HEK293 (cell line): ENCODE data around the gene ZSCAN18.

ENCODE experiments used
- CTCF ChIA-PET: fragments of 350-600 bp; formaldehyde crosslinking; extraction: SDS; loops from one replicate; lab custom pipeline; 2021; ENCODE audit warnings: antibody characterized with exemption; lab: Yijun Ruan, JAX
- POLR2A ChIA-PET: fragments of 300-600 bp; formaldehyde crosslinking; extraction: SDS; loops from one replicate; lab custom pipeline; 2020; ENCODE audit warnings: antibody characterized with exemption, inconsistent platforms; lab: Yijun Ruan, JAX
- H3K27ac ChIP-seq: fragments of 200-500 bp; sonication (Bioruptor generic); 2 replicates; pipeline ENCODE4 v1.5.1; 2014; ENCODE audit warnings: low read depth, low read length, control low read depth, inconsistent platforms; ENCODE audit errors: extremely low read depth
- H3K36me3 ChIP-seq, 2 experiments: fragments of 200-500 bp in 1 of 2; sonication (Bioruptor generic) in 1 of 2; 1 replicate in 1 of 2; 2 replicates in 1 of 2; pipeline ENCODE4 v1.5.1; 2014 to 2017; ENCODE audit warnings: inconsistent platforms in 2 of 2, low read length in 2 of 2; ENCODE audit not compliant: control insufficient read depth in 2 of 2, insufficient read depth in 1 of 2
- H3K4me1 ChIP-seq: fragments of 200-500 bp; sonication (Bioruptor generic); 2 replicates; pipeline ENCODE4 v1.5.1; 2014; ENCODE audit warnings: mild to moderate bottlenecking, low read length, inconsistent platforms; ENCODE audit not compliant: control insufficient read depth, insufficient read depth
- H3K4me3 ChIP-seq: 2 replicates; pipeline ENCODE4 v1.5.1; 2011; ENCODE audit warnings: low read depth, mild to moderate bottlenecking, control low read depth, low read length, moderate library complexity
- H3K9me3 ChIP-seq: fragments of 200-500 bp; sonication (Bioruptor generic); 2 replicates; pipeline ENCODE4 v1.5.1; 2014; ENCODE audit warnings: low read depth, low read length, inconsistent platforms; ENCODE audit not compliant: control insufficient read depth, insufficient read depth
- BCL11B ChIP-seq: fragments of 450-650 bp; formaldehyde crosslinking; IDR thresholded peaks from 2 replicates; pipeline ENCODE4 v1.5.1; 2016; ENCODE audit warnings: low read depth, missing biosample characterization, missing genetic modification characterization
- ZBTB20 ChIP-seq: fragments of 450-650 bp; formaldehyde crosslinking; IDR thresholded peaks from 2 replicates; pipeline ENCODE4 v1.5.1; 2016; ENCODE audit warnings: missing biosample characterization, missing genetic modification characterization
- ZBTB8A ChIP-seq: fragments of 450-650 bp; formaldehyde crosslinking; IDR thresholded peaks from 2 replicates; pipeline ENCODE4 v1.5.1; 2016; ENCODE audit warnings: missing biosample characterization, missing genetic modification characterization
- ZNF114 ChIP-seq: fragments of 450-650 bp; formaldehyde crosslinking; IDR thresholded peaks from 2 replicates; pipeline ENCODE4 v1.5.0; 2017; ENCODE audit warnings: missing biosample characterization, missing genetic modification characterization
- ZNF138 ChIP-seq: fragments of 450-650 bp; formaldehyde crosslinking; IDR thresholded peaks from 2 replicates; pipeline ENCODE4 v1.5.1; 2016; ENCODE audit warnings: missing biosample characterization, missing genetic modification characterization, borderline replicate concordance
- ZNF140 ChIP-seq: fragments of 450-650 bp; formaldehyde crosslinking; IDR thresholded peaks from 2 replicates; pipeline ENCODE4 v1.5.1; 2016; ENCODE audit warnings: missing biosample characterization, missing genetic modification characterization
- ZNF146 ChIP-seq: fragments of 450-650 bp; formaldehyde crosslinking; IDR thresholded peaks from 2 replicates; pipeline ENCODE4 v1.5.1; 2016; ENCODE audit warnings: missing biosample characterization, missing genetic modification characterization
- ZNF221 ChIP-seq: fragments of 450-650 bp; formaldehyde crosslinking; IDR thresholded peaks from 2 replicates; pipeline ENCODE4 v1.5.1; 2017; ENCODE audit warnings: missing biosample characterization, missing genetic modification characterization, borderline replicate concordance
- ZNF341 ChIP-seq: fragments of 450-650 bp; formaldehyde crosslinking; IDR thresholded peaks from 2 replicates; pipeline ENCODE4; 2016; ENCODE audit warnings: low read depth, missing biosample characterization, missing genetic modification characterization
- ZNF501 ChIP-seq: fragments of 450-650 bp; formaldehyde crosslinking; IDR thresholded peaks from 2 replicates; pipeline ENCODE4 v1.5.1; 2016; ENCODE audit warnings: missing biosample characterization, missing genetic modification characterization
- ZNF544 ChIP-seq: fragments of 450-650 bp; formaldehyde crosslinking; IDR thresholded peaks from 2 replicates; pipeline ENCODE4 v1.5.0; 2017; ENCODE audit warnings: missing biosample characterization, missing genetic modification characterization
- ZNF610 ChIP-seq: fragments of 450-650 bp; formaldehyde crosslinking; IDR thresholded peaks from 2 replicates; pipeline ENCODE4 v1.5.1; 2016; ENCODE audit warnings: missing biosample characterization, missing genetic modification characterization, borderline replicate concordance
- ZNF624 ChIP-seq: fragments of 450-650 bp; formaldehyde crosslinking; IDR thresholded peaks from 2 replicates; pipeline ENCODE4 v1.5.1; 2017; ENCODE audit warnings: missing biosample characterization, missing genetic modification characterization
- ZNF768 ChIP-seq: fragments of 450-650 bp; formaldehyde crosslinking; IDR thresholded peaks from 2 replicates; pipeline ENCODE4 v1.5.1; 2018; ENCODE audit warnings: missing biosample characterization, mild to moderate bottlenecking, missing genetic modification characterization
- TF ChIP-seq, protein P1 (sequence below): fragments of 450-650 bp; formaldehyde crosslinking; IDR thresholded peaks from 2 replicates; pipeline ENCODE4 v1.5.1; 2016; ENCODE audit warnings: missing biosample characterization, missing genetic modification characterization, borderline replicate concordance
- TF ChIP-seq, protein P2 (sequence below): fragments of 450-650 bp; formaldehyde crosslinking; IDR thresholded peaks from 2 replicates; pipeline ENCODE4 v1.5.1; 2016; ENCODE audit warnings: missing biosample characterization, missing genetic modification characterization
- TF ChIP-seq, protein P3 (sequence below): fragments of 450-650 bp; formaldehyde crosslinking; IDR thresholded peaks from 2 replicates; pipeline ENCODE4 v1.5.1; 2017; ENCODE audit warnings: missing biosample characterization, mild to moderate bottlenecking, missing genetic modification characterization, moderate library complexity
- TF ChIP-seq, protein P4 (sequence below): fragments of 450-650 bp; formaldehyde crosslinking; IDR thresholded peaks from 2 replicates; pipeline ENCODE4 v1.5.1; 2017; ENCODE audit warnings: missing biosample characterization, missing genetic modification characterization

The ZSCAN18 gene

DNA sequence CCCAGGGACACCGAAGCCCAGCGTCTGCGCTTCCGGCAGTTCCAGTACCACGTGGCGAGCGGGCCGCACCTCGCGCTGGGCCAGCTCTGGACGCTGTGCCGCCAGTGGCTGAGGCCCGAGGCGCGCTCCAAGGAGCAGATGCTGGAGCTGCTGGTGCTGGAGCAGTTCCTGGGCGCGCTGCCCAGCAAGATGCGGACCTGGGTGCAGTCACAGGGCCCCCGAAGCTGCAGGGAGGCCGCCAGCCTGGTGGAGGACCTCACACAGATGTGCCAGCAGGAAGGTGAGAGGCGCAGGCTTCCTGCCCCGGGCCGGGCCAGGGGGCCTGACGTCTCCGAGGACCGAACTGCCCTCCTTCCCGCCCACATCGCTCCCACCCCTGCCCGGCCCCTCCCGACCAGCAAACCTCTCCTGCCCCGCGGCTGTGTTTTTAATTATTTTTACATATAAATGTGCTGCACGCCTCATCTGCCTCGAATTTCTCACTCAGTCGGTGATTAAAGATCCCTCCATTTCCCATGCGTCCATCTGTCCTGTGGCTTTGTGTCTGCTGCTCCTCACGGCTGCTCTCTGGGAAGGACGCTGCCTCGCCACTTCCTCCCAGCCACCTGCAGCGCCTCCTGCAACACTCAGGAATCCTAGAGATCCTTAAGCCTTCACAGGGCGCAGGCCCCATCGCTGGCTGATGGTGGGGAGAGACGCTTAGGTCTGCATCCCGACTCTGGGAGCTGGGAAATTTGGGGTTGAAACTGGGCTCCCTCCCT lies 59.9 kb downstream of the ZSCAN18 start:
- ChIA-PET POLR2A (no interaction called here), CTCF (no interaction called here)
- H3K9me3 ChIP-seq, result no peaks in the 10 kb centered on the region

DNA sequence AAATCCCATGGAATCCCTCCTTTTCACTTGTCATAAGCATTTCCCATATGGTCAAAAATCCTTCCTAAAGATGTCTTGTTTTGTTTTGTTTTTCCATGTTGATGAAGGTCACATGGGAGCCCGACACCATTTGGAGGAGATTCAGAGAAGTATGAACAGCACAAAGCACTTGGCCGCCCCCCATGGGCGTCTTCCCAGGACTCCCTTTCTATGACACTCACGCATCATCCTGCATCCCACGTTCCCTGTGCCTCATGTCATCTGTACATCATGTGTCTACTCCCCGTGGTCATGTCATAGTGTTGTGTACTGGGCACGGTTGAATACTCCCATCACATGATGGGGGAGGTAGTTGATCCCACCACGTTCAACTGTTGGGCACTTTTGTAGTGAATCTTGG lies 62.2 kb downstream of the ZSCAN18 start:
- CTCF ChIA-PET, result no interaction called here
- Histone ChIP-seq H3K9me3 (no peaks in the 10 kb centered on the region), H3K4me3 (no peak overlapping the region), H3K27ac (no peak overlapping the region), H3K4me1 (no peaks in the 10 kb centered on the region), H3K36me3 (no peaks in the 10 kb centered on the region)
- TF ChIP-seq BCL11B (no peak), ZNF138 (tag by site-specific recombination) (no peak), ZNF140 (no peak), ZNF146 (tag by site-specific recombination) (no peak), ZNF221 (tag by site-specific recombination) (no peak), ZNF544 (tag by site-specific recombination) (no peak), ZNF501 (tag by site-specific recombination) (no peak)
- TF ChIP-seq, protein P1, sequence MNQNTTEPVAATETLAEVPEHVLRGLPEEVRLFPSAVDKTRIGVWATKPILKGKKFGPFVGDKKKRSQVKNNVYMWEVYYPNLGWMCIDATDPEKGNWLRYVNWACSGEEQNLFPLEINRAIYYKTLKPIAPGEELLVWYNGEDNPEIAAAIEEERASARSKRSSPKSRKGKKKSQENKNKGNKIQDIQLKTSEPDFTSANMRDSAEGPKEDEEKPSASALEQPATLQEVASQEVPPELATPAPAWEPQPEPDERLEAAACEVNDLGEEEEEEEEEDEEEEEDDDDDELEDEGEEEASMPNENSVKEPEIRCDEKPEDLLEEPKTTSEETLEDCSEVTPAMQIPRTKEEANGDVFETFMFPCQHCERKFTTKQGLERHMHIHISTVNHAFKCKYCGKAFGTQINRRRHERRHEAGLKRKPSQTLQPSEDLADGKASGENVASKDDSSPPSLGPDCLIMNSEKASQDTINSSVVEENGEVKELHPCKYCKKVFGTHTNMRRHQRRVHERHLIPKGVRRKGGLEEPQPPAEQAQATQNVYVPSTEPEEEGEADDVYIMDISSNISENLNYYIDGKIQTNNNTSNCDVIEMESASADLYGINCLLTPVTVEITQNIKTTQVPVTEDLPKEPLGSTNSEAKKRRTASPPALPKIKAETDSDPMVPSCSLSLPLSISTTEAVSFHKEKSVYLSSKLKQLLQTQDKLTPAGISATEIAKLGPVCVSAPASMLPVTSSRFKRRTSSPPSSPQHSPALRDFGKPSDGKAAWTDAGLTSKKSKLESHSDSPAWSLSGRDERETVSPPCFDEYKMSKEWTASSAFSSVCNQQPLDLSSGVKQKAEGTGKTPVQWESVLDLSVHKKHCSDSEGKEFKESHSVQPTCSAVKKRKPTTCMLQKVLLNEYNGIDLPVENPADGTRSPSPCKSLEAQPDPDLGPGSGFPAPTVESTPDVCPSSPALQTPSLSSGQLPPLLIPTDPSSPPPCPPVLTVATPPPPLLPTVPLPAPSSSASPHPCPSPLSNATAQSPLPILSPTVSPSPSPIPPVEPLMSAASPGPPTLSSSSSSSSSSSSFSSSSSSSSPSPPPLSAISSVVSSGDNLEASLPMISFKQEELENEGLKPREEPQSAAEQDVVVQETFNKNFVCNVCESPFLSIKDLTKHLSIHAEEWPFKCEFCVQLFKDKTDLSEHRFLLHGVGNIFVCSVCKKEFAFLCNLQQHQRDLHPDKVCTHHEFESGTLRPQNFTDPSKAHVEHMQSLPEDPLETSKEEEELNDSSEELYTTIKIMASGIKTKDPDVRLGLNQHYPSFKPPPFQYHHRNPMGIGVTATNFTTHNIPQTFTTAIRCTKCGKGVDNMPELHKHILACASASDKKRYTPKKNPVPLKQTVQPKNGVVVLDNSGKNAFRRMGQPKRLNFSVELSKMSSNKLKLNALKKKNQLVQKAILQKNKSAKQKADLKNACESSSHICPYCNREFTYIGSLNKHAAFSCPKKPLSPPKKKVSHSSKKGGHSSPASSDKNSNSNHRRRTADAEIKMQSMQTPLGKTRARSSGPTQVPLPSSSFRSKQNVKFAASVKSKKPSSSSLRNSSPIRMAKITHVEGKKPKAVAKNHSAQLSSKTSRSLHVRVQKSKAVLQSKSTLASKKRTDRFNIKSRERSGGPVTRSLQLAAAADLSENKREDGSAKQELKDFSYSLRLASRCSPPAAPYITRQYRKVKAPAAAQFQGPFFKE (tag by site-specific recombination), result no peak
- TF ChIP-seq, protein P2, sequence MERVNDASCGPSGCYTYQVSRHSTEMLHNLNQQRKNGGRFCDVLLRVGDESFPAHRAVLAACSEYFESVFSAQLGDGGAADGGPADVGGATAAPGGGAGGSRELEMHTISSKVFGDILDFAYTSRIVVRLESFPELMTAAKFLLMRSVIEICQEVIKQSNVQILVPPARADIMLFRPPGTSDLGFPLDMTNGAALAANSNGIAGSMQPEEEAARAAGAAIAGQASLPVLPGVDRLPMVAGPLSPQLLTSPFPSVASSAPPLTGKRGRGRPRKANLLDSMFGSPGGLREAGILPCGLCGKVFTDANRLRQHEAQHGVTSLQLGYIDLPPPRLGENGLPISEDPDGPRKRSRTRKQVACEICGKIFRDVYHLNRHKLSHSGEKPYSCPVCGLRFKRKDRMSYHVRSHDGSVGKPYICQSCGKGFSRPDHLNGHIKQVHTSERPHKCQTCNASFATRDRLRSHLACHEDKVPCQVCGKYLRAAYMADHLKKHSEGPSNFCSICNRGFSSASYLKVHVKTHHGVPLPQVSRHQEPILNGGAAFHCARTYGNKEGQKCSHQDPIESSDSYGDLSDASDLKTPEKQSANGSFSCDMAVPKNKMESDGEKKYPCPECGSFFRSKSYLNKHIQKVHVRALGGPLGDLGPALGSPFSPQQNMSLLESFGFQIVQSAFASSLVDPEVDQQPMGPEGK (tag by site-specific recombination), result no peak
- TF ChIP-seq, protein P3, sequence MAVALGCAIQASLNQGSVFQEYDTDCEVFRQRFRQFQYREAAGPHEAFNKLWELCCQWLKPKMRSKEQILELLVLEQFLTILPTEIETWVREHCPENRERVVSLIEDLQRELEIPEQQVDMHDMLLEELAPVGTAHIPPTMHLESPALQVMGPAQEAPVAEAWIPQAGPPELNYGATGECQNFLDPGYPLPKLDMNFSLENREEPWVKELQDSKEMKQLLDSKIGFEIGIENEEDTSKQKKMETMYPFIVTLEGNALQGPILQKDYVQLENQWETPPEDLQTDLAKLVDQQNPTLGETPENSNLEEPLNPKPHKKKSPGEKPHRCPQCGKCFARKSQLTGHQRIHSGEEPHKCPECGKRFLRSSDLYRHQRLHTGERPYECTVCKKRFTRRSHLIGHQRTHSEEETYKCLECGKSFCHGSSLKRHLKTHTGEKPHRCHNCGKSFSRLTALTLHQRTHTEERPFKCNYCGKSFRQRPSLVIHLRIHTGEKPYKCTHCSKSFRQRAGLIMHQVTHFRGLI (tag by site-specific recombination), result no peak
- POLR2A ChIA-PET, result no interaction called here

More for the DNA sequence above, 59.9 kb downstream of the ZSCAN18 start:
- no peaks in the 10 kb centered on the region for H3K4me1 ChIP-seq
- TF ChIP-seq ZNF341 (tag by site-specific recombination) (no peak), ZBTB20 (tag by site-specific recombination) (no peak), ZNF768 (tag by site-specific recombination) (no peak), ZNF610 (tag by site-specific recombination) (no peak), ZNF114 (tag by site-specific recombination) (no peak), ZBTB8A (no peak), ZNF624 (tag by site-specific recombination) (no peak)
- TF ChIP-seq, protein P4, sequence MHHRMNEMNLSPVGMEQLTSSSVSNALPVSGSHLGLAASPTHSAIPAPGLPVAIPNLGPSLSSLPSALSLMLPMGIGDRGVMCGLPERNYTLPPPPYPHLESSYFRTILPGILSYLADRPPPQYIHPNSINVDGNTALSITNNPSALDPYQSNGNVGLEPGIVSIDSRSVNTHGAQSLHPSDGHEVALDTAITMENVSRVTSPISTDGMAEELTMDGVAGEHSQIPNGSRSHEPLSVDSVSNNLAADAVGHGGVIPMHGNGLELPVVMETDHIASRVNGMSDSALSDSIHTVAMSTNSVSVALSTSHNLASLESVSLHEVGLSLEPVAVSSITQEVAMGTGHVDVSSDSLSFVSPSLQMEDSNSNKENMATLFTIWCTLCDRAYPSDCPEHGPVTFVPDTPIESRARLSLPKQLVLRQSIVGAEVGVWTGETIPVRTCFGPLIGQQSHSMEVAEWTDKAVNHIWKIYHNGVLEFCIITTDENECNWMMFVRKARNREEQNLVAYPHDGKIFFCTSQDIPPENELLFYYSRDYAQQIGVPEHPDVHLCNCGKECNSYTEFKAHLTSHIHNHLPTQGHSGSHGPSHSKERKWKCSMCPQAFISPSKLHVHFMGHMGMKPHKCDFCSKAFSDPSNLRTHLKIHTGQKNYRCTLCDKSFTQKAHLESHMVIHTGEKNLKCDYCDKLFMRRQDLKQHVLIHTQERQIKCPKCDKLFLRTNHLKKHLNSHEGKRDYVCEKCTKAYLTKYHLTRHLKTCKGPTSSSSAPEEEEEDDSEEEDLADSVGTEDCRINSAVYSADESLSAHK (tag by site-specific recombination), result no peak
- no peak overlapping the region for H3K27ac ChIP-seq
- no peaks in the 10 kb centered on the region for H3K36me3 ChIP-seq
- H3K4me3 ChIP-seq, result no peak overlapping the region
